Left kidney (tissue), 8 donors: ENCODE measurements around the gene UPK1B. TPM values are rescaled to one million over a fixed set of nuclear protein-coding genes. Genes with fewer than 3 reads are reported as not detected.
"Not testable (repeated sequence)": the region's sequence is repeated elsewhere in the genome, so short reads cannot be mapped to it uniquely, and the experiment has no call there.

ENCODE experiments used
- DNase-seq: peaks from one replicate; pipeline ENCODE4 v3.0.0-alpha.2; 2013
- long read RNA-seq, 8 donors: transcript quantifications; one replicate each; lab custom pipeline, GENCODE V29; 2026
- polyA plus RNA-seq: library from polyadenylated mRNA; unstranded; fragments of 120-200 nt; gene quantifications from one replicate; pipeline ENCODE4 v1.2.1, GENCODE V29; 2013; ENCODE audit not compliant: insufficient read length

Gene UPK1B
- 10.4 TPM for polyA plus RNA-seq
- long read RNA-seq, donor 1, partial matches to known transcripts = 0 of 1 reads
- long read RNA-seq, donor 1, other reads (novel, unspliced or antisense) = 0 of 1 reads
- long read RNA-seq, donor 2, partial matches to known transcripts = 0 of 4 reads
- long read RNA-seq, donor 2, other reads (novel, unspliced or antisense) = 0 of 4 reads
- long read RNA-seq, donor 3, partial matches to known transcripts = 0 of 3 reads
- long read RNA-seq, donor 3, other reads (novel, unspliced or antisense) = 0 of 3 reads
- long read RNA-seq, donor 4 = 0 reads
- long read RNA-seq, donor 5, transcript UPK1B-201 (8 exons, 2,118 nt) = major isoform, 5 of 5 reads
- long read RNA-seq, donor 5, partial matches to known transcripts = 0 of 5 reads
- long read RNA-seq, donor 5, other reads (novel, unspliced or antisense) = 0 of 5 reads
- long read RNA-seq, donor 6, partial matches to known transcripts = 0 of 1 reads
- long read RNA-seq, donor 6, other reads (novel, unspliced or antisense) = 0 of 1 reads
- long read RNA-seq, donor 7, partial matches to known transcripts = 0 of 3 reads
- long read RNA-seq, donor 7, other reads (novel, unspliced or antisense) = 0 of 3 reads
- long read RNA-seq, donor 8, partial matches to known transcripts = 0 of 1 reads
- long read RNA-seq, donor 8, other reads (novel, unspliced or antisense) = 0 of 1 reads

DNA sequence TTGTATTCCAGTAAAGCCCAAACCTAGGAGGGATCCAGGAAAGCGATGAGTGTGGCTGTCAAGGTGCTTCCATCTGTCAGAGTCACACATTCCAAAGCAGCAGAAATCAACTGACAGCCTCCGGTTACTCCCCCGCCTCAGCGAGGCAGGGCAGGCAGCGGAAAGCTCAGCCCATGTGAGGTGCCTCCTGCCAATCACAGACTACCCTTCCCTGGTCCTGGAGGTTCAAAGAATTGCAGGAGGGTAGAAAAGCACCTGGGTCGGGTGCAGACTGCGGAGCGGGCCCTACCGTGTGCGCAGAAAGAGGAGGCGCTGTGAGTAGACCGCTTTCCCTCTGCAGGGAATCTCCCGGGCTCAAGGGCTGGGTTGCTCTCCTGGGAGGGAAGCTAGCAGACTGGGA lies at the start of gene UPK1B:
UPK1B (plus strand) TSS at position 274 of the 400 bp plus-strand sequence. CDS start 13,144 bp downstream, outside the sequence.
- peak; percentile 39 for DNase-seq

DNA sequence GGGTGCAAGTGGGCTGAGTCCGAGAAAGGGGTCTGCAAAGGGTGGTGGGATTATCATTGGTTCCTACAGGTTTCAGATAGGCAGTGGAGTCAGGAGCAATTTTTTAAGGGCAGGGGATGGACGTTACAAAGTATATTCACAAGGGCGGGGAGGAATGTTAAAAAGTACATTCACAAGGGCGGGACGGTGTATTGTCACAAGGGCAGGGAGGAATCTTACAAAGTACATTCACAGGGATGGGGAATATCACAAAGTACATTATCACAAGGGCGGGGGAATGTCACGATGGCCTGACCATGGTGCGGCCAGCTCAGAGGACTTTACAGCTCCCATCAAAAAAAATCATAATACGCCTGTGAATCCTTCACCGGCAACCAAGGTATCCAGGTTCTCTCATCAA lies 48.1 kb upstream of the UPK1B start:
- DNase-seq = no peak

DNA sequence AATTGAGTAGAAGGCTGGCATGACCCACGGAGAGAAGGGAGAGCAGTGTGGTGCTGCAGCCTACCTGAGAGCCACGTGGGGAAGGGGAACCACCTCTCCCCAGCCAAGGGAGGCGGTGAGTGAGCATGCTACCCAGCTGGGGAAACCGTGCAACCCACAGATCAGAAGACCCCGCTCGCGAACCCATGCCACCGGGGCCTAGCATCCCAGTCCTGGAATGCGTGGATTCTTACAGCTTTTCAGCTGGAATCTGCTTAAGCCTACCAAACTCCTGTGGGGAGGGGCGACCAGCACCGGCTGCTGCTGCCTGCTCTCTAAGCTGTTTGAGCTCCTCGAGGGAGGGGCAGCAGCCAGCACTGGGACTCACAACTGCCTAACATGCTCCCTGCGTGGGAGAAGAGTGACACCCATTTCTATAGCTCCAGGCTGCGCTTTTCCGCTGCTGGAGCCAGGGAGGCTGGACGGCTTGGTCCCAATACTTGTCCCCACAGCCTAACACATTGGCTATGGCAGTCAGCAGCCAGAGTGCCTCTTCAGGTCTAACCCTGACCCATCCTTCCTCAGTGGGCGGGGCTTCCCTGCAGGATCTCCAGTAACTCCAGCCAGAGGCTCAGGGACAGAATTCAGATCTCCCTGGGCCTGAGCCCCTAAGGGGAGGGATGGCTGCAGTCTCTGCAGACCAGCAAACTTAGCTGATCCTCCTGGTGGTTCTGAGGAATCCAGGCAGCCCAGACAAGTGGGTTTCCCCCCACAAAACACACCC lies 47.5 kb upstream of the UPK1B start:
- DNase-seq = no peak

GRCh38 chr3:119130291-119130690 lies 43.1 kb upstream of the UPK1B start:
- not testable (repeated sequence) for DNase-seq

DNA sequence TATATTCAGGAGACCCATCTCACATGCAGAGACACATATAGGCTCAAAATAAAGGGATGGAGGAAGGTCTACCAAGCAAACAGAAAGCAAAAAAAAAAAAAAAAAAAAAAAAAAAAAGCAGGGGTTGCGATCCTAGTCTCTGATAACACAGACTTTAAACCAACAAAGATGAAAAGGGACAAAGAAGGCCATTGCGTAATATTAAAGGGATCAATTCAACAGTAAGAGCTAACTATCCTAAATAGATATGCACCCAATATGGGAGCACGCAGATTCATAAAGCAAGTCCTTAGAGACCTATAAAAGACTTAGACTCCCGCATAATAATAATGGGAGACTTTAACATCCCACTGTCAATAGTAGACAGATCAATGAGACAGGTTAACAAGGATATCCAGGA lies 41.1 kb upstream of the UPK1B start:
- DNase-seq = not testable (repeated sequence)

GRCh38 chr3:119139360-119139759 lies 34.0 kb upstream of the UPK1B start:
- DNase-seq = not testable (repeated sequence)

DNA sequence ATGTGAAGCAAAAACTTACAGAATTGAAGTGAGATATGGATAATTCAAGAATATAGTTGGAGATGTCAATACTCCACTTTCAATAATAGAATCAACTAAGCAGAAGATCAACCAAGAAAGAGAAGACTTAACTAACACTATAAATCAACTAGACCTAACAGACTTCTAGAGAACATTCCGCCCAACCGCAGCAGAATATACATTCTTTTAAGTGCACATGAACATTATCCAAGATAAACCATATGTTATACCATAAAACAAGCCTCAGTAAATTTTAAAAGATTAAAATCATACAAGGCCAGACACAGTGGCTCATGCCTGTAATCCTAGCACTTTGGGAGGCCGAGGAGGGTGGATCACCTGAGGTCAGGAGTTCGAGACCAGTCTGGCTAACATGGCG lies 32.9 kb upstream of the UPK1B start:
- no peak for DNase-seq

GRCh38 chr3:119145128-119145499 lies 28.3 kb upstream of the UPK1B start:
- DNase-seq = no peak

GRCh38 chr3:119145500-119146167 lies 27.8 kb upstream of the UPK1B start, which contains the start of gene TEX55:
TEX55 (plus strand) TSS chr3:119146165; CDS start chr3:119146190, 25 bp downstream.
- peak; percentile 34 for DNase-seq

DNA sequence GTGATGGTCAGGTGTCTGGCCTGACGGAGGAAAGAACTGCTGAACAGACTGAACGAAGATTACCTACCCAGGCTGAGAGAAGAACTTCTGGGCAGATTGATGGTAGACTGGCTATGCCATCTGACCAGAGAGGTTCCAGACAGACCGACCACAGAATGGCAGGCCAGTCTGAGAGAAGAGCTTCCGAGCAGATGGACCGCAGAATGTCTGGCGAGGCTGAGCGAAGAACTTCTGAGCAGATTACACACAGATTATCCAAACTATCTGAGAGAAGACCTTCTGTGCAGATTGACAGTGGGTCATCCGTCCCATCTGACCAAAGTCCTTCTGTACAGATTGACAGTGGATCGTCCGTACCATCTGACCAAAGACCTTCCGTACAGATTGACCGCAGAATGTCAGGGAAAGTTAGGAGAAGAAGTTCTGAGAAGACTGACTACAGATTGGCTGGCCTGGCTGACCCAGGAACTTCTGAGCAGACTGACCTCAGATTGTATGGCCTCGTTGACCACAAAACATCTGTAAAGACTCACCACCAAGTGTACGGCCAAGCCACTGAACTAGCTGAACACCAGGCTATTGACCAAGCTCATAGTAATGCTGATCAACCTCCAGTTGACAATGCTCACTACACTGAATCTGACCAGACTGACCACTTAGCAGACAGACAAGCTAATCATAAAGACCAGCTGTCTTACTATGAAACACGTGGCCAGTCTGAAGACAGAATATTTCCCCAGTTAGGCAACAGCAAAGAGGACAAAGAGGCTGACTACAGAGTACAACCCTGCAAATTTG lies 26.6 kb upstream of the UPK1B start:
- no peak for DNase-seq

GRCh38 chr3:119147494-119147893 lies 25.9 kb upstream of the UPK1B start:
- DNase-seq = no peak

DNA sequence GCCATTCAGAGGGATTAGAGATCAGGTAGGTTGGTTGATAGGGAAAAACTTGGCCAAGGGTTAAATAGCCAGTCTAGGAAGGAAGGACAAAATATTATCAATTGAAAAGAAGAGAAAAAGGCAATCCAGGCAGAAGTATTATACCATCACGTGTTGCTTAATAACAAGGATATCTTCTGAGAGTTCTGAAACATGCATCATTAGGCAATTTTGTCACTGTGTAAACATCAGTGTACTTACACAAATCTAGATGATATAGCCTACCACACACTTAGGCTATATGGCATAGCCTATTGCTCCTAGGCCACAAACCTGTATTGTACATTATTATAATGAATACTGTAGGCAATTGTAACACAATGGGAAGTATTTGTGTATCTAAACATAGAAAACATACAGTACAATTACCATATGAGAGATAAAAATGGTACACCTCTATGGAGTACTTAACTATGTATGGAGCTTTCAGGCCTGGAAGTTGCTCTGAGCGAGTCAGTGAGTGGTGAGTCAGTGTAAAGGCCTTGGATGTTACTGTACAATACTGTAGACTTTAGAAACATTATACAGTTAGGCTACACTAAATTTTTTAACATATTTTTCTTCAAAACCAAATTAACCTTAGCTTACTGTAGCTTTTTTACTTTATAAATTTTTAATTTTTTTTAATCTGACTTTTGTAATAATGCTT lies 24.8 kb upstream of the UPK1B start:
- DNase-seq = no peak

- no peak for DNase-seq
Measured at GRCh38 chr3:119149484-119149883, 23.9 kb upstream of the UPK1B start.

- no peak for DNase-seq
Measured at GRCh38 chr3:119156868-119157267, 16.5 kb upstream of the UPK1B start.

- DNase-seq = no peak
Measured at GRCh38 chr3:119157971-119158370, 15.4 kb upstream of the UPK1B start.

GRCh38 chr3:119160361-119160760 lies 13.0 kb upstream of the UPK1B start:
- no peak for DNase-seq

- DNase-seq = no peak
Measured at GRCh38 chr3:119160815-119161214, 12.6 kb upstream of the UPK1B start.

DNA sequence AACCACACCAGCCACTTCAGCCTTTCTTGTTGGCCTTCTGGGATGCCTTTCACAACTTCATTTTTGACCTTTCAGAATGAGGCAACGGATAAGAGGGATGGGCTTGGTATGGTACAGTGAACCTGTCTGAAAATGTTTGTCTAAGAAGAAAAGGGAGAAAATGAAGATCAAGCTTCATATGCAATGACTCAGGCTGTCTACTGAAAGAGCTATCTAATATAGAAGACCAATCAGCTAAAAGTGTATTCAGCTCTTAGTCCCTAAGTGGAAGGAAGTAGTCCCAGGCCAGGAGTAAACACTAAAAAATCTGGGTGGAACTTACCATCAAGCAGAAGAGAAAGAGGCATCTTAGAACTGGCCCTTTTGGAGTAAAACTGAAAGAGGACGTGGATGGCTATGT lies 12.2 kb upstream of the UPK1B start:
- no peak for DNase-seq

- not testable (repeated sequence) for DNase-seq
Measured at GRCh38 chr3:119164745-119165144, 8.7 kb upstream of the UPK1B start.

DNA sequence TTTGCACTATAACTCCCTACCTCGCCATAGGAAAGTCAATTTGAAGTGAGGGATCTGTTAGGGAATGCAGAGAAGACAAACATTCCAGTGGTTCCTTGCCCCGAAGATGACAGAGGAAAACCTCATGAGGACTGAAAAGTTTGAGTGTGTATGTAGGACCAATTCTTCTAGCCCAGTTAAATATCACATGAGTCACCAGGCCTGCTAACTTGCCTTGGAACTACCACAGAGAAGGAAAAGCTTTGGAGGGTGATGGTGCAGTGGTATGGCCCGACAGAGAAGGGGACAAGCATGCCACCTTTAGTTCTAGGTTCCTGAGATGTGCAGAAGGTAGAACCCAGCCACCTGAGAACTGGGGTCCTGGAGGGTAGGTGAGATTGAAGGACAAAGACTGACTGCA lies 2.6 kb upstream of the UPK1B start:
- no peak for DNase-seq
